Epidermal melanocyte (primary cell): ENCODE measurements around the gene GINS3.

ENCODE experiments used
- DNase-seq: peaks from one replicate; pipeline ENCODE4 v3.0.0; 2011; ENCODE audit warnings: low spot score; ENCODE audit not compliant: insufficient read length

Gene GINS3

DNA sequence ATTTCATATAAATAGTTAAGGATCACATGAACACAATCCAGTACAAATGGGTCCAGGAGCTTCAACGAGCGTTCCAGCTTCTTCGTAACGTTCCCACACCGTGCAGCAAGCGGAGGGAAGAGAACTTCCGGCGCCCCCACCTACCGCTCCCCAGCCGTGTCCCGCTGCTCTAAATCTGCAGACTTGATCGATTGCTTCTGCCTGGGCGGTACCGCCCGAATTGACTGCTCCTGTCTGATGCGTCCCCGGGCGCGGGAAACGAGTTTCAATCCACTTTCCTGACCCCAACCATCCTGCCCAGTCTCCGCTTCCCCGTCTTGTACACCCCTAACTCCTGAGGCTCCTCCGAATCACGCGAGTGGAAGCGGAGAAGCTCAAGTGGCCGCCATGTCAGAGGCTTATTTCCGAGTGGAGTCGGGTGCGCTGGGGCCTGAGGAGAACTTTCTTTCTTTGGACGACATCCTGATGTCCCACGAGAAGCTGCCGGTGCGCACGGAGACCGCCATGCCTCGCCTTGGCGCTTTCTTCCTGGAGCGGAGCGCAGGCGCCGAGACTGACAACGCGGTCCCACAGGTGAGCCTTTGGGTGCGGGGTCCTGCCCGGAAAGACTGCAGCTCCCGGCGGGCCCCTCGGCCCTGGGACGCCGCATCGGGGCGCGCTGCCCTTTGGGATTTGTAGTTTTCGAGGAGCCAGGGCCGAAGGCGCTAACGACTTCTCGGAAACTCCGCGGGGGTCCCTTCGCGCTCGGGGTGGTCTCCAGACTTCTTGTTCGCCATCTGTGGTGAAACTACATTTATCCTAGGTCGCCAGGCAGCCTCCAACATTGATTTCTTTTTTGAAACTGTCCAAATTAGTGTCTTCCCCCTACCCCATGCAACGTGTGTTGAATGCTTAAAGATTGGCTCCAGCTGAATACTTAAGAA lies at the start of gene GINS3:
GINS3 (plus strand) TSS at position 257 of the 923 bp plus-strand sequence; CDS start at position 388, 131 bp downstream.
- DNase-seq: peak; percentile 87

- DNase-seq: no peak
Observed at GRCh38 chr16:58343562-58343961, 48.7 kb upstream of the GINS3 start.

DNA sequence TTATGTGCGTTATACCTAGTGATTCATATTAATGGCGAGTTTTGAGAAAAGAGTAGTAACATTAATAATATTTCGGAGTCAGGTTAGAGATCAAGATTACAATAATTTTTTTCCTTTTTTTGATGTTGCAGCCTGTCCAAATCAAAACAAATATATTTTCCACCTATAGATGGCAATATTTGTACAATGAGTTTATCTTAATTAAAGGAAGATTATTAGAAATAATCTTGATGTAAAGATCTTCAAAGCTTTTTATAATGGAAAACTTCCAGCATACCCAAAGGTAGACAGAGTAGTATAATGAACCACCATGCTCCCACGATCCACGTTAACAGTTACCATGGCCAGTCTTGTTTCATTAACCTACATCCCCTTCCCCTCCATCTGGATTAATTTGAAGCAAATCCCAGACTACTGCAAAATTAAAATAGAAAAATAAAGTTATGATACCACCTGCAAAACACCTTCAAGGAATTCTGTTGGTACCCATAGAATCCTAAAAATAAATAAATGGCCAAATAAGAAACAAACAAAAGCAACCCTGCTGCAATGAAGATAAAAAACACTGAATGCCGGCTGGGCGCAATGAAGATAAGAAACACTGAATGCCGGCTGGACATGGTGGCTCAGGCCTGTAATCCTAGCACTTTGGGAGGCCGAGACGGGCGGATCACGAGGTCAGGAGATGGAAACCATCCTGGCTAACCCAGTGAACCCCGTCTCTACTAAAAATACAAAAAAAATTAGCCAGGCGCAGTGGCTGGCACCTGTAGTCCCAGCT lies 46.5 kb upstream of the GINS3 start:
- DNase-seq: no peak

- DNase-seq: no peak
Observed at GRCh38 chr16:58346831-58347371, 45.4 kb upstream of the GINS3 start.

GRCh38 chr16:58348986-58349385 lies 43.3 kb upstream of the GINS3 start:
- no peak for DNase-seq

DNA sequence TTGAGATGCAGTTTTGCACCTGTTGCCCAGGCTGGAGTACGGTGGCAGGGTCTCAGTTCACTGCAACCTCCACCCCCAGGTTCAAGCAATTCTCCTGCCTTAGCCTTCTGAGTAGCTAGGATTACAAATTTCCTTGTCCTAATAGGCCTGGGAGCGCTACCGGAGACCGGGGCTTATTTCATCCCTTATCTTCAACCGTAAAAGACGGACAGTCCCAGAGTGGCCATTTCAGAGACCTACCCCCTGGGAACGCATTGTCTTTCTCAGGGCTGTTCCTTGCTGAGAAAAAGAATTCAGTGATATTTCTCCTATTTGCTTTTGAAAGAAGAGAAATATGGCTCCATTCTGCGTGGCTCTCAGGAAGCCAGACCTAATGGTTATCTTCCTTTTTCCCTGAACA lies 39.6 kb upstream of the GINS3 start:
- no peak for DNase-seq

- no peak for DNase-seq
Observed at GRCh38 chr16:58360041-58360634, 32.1 kb upstream of the GINS3 start.

- no peak for DNase-seq
Observed at GRCh38 chr16:58361726-58362125, 30.5 kb upstream of the GINS3 start.

DNA sequence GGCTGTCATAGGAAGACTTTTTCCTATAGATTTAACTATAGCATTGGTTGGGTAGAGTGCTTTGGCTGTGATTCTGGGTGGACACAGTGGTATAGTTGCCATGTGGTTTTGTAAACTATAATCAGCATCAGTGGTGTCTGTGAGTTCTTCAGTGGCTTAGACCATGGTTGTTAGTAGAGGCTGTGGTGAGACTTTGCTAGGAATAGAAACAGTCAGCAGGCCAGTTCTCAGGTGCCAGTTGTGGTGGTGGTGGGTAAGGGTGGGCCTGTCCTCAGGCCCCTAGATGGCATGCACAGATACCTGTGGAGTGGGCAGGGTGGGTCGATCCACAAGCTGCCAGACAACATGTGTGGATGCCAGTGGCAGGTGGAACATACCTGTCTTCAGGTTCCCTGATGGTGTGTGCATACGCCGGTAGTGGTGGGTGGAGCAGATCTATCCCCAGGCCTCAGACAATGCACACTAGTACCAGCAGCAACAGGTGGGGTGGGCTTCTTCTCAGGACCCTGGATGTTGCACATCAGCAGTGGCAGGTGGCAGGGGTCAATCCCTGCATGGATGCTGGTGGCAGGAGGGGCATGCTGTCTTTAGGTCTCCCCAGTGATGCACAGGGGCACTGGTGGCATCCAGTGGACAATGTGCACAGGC lies 28.4 kb upstream of the GINS3 start:
- no peak for DNase-seq

GRCh38 chr16:58365623-58366022 lies 26.6 kb upstream of the GINS3 start:
- DNase-seq: no peak

DNA sequence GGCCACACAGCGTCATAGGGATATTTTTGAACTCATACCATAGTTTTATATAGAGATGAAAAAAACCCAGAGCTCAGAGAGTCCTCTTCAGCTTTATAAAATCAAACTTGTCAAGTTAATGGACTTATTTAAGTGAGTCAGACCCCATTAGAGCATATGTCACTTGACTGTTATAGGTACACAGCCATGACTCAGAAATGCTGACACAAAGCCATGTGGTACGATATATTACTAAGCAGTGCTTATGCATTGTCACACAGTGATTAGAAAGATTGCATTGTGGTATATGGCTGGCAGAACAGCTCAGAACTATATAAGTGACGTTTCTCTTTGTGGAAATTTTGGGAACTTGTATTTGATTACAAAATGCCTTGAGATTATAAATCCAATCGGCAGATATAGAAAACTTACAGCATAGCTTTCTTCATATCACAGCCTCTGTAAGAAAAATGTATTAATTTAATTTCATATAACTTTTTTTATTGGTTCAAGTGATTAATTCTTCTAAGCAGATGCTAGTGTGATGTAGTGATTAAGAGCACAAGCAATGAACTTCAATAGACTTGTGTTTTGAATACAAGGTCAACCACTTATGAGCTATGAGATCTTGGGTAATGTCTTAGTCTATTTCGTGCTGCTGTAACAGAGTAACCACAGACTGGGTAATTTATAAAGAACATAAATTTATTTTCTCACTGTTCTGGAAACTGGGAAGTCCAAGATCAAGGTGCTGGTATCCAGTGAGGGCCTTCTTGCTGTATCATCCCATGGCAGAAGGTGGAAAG lies 25.8 kb upstream of the GINS3 start:
- DNase-seq: no peak

GRCh38 chr16:58367252-58367651 lies 25.0 kb upstream of the GINS3 start:
- no peak for DNase-seq

- no peak for DNase-seq
Observed at GRCh38 chr16:58371841-58372240, 20.4 kb upstream of the GINS3 start.

DNA sequence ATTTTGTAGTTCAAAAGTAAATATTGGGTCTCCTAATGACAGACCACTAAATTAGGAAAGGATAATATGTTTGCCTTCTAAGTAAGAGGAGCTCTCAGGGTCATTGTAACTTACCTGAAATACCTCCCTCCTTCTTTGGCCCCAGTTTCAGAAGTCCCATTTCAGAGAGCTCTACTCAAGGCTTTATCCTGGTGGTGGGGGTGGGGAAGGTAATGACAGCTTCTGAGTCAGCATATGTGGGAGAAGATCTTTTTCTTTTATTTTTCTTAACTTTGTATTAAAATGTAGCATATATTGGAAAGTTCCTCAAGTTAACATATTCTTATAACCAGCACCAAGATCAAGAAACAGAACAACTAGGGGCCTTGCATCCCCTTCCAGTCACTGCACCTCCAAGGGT lies 16.9 kb upstream of the GINS3 start:
- DNase-seq: no peak

DNA sequence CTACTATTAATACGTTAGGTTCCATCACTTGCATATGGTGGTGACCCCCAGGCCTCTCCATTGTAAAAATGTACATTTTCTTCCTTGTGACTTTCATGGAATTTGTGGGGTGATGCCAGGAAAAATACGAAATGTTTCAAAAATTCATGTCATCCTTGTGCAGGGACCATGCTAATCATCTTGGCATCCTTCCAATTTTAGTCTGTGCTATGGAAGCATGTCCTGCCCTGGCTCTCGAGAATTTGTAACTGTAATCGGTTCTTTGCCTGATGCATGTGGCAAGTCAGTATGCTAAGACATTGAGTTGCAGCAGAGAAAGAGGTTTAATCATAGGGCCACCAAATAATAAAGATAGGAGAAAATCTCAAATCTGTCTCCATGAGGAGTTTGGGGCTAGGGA lies 14.3 kb upstream of the GINS3 start:
- DNase-seq: no peak

- no peak for DNase-seq
Observed at GRCh38 chr16:58378401-58378800, 13.9 kb upstream of the GINS3 start.

GRCh38 chr16:58379736-58380135 lies 12.5 kb upstream of the GINS3 start:
- DNase-seq: no peak

DNA sequence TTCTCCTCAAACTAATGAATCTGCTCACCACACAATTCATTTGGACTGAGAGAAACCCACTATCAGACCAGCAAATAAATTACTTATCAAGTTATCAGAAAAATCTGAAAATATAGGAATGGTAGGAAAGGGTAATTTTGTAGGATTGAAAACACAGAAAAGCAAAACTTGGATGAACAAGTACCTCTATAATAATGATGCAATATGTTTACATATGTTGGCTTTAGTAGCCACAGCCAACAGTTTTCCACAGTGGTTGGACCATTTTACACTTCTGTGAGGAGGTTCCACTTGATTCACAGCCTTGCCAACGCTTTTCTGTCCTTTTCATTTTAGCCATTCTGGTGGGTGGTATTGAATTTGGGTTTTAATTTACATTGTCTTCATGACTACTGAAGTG lies 10.6 kb upstream of the GINS3 start:
- no peak for DNase-seq

- DNase-seq: no peak
Observed at GRCh38 chr16:58384437-58385055, 7.7 kb upstream of the GINS3 start.

- no peak for DNase-seq
Observed at GRCh38 chr16:58385218-58385773, 7.0 kb upstream of the GINS3 start.
